H9 (cell line): ENCODE measurements around the gene KLRC3. TPM values are rescaled to one million over a fixed set of nuclear protein-coding genes. Genes with fewer than 3 reads are reported as not detected.
"Not testable (repeated sequence)": the region's sequence is repeated elsewhere in the genome, so short reads cannot be mapped to it uniquely, and the experiment has no call there.

Experiments
- DNase-seq: peaks from one replicate; pipeline ENCODE4 v3.0.0-alpha.2; 2017
- H2AFZ ChIP-seq: one replicate; pipeline ENCODE4 v1.6.1; 2013; ENCODE audit warnings: mild to moderate bottlenecking, low read length, control low read depth, moderate library complexity
- H2AK5ac ChIP-seq: 2 replicates; pipeline ENCODE4 v1.6.1; 2013; ENCODE audit warnings: low read length, control low read depth, mixed read lengths; ENCODE audit not compliant: insufficient read length
- H2BK120ac ChIP-seq: one replicate; pipeline ENCODE4 v1.6.1; 2013; ENCODE audit warnings: low read depth, mild to moderate bottlenecking, low read length, control low read depth, inconsistent platforms; ENCODE audit not compliant: poor library complexity, severe bottlenecking
- H2BK12ac ChIP-seq: 2 replicates; pipeline ENCODE4 v1.6.1; 2013; ENCODE audit warnings: low read length, control low read depth, mixed read lengths, low read depth; ENCODE audit not compliant: insufficient read length
- H2BK15ac ChIP-seq: 2 replicates; pipeline ENCODE4 v1.6.1; 2013; ENCODE audit warnings: low read depth, low read length, control low read depth
- H2BK20ac ChIP-seq: one replicate; pipeline ENCODE4 v1.6.1; 2013; ENCODE audit warnings: low read depth, mild to moderate bottlenecking, low read length, control low read depth, inconsistent platforms; ENCODE audit not compliant: poor library complexity, severe bottlenecking
- H2BK5ac ChIP-seq: 2 replicates; pipeline ENCODE4 v1.6.1; 2013; ENCODE audit warnings: low read length, control low read depth, mixed read lengths; ENCODE audit not compliant: insufficient read length
- H3K14ac ChIP-seq: 2 replicates; pipeline ENCODE4 v1.6.1; 2013; ENCODE audit warnings: low read length, control low read depth; ENCODE audit not compliant: insufficient read depth
- H3K18ac ChIP-seq: 2 replicates; pipeline ENCODE4 v1.6.1; 2013; ENCODE audit warnings: low read depth, mild to moderate bottlenecking, mixed read lengths, low read length, control low read depth; ENCODE audit not compliant: insufficient read length
- H3K23ac ChIP-seq: 2 replicates; pipeline ENCODE4 v1.6.1; 2013; ENCODE audit warnings: low read length, control low read depth, mixed read lengths, low read depth; ENCODE audit not compliant: insufficient read length
- H3K23me2 ChIP-seq: 2 replicates; pipeline ENCODE4 v1.6.1; 2013; ENCODE audit warnings: low read depth, mild to moderate bottlenecking, mixed read lengths, low read length, control low read depth; ENCODE audit not compliant: insufficient read length, poor library complexity, severe bottlenecking
- H3K27ac ChIP-seq: 2 replicates; pipeline ENCODE4 v1.5.1; 2013; ENCODE audit warnings: low read length, control low read depth, mixed read lengths, low read depth; ENCODE audit not compliant: insufficient read length
- H3K27me3 ChIP-seq: 2 replicates; pipeline ENCODE4 v1.6.1; 2013; ENCODE audit warnings: low read length, control low read depth, inconsistent platforms; ENCODE audit not compliant: insufficient read depth
- H3K4ac ChIP-seq: 2 replicates; pipeline ENCODE4 v1.6.1; 2013; ENCODE audit warnings: low read depth, mild to moderate bottlenecking, control low read depth, inconsistent platforms, low read length, moderate library complexity
- H3K4me1 ChIP-seq: 2 replicates; pipeline ENCODE4 v1.6.1; 2013; ENCODE audit warnings: low read length, control low read depth, inconsistent platforms; ENCODE audit not compliant: insufficient read depth
- H3K4me2 ChIP-seq: 2 replicates; pipeline ENCODE4 v1.6.1; 2013; ENCODE audit warnings: low read length, control low read depth, mixed read lengths; ENCODE audit not compliant: insufficient read length, insufficient read depth
- H3K56ac ChIP-seq: 2 replicates; pipeline ENCODE4 v1.6.1; 2013; ENCODE audit warnings: low read depth, mild to moderate bottlenecking, mixed read lengths, low read length, control low read depth; ENCODE audit not compliant: insufficient read length
- H3K79me1 ChIP-seq: 2 replicates; pipeline ENCODE4 v1.6.1; 2013; ENCODE audit warnings: low read depth, mild to moderate bottlenecking, moderate library complexity, low read length, control low read depth, inconsistent platforms; ENCODE audit not compliant: insufficient read depth, poor library complexity, severe bottlenecking
- H3K79me2 ChIP-seq: 2 replicates; pipeline ENCODE4 v1.6.1; 2013; ENCODE audit warnings: low read length, control low read depth, inconsistent platforms; ENCODE audit not compliant: insufficient read depth
- H3K9ac ChIP-seq: 2 replicates; pipeline ENCODE4 v1.6.1; 2013; ENCODE audit warnings: low read length, control low read depth, mixed read lengths; ENCODE audit not compliant: insufficient read length; ENCODE audit errors: extremely low read depth
- H3K9me3 ChIP-seq: one replicate; pipeline ENCODE4 v1.6.1; 2013; ENCODE audit warnings: low read depth, low read length, inconsistent platforms; ENCODE audit not compliant: control insufficient read depth
- H3T11ph ChIP-seq: one replicate; pipeline ENCODE4 v1.6.1; 2013; ENCODE audit warnings: mild to moderate bottlenecking, low read length, control low read depth, inconsistent platforms
- H4K20me1 ChIP-seq: one replicate; pipeline ENCODE4 v1.6.1; 2013; ENCODE audit not compliant: control insufficient read depth, insufficient read length, insufficient read depth
- H4K5ac ChIP-seq: 2 replicates; pipeline ENCODE4 v1.6.1; 2013; ENCODE audit warnings: low read depth, mild to moderate bottlenecking, mixed read lengths, low read length, control low read depth; ENCODE audit not compliant: insufficient read length
- H4K8ac ChIP-seq: replicated peaks from 2 replicates; pipeline ENCODE4 v1.6.1; 2013; ENCODE audit warnings: low read length, control low read depth, mixed read lengths, low read depth; ENCODE audit not compliant: insufficient read length
- H4K91ac ChIP-seq: 2 replicates; pipeline ENCODE4 v1.6.1; 2013; ENCODE audit warnings: low read depth, mild to moderate bottlenecking, moderate library complexity, mixed read lengths, low read length, control low read depth; ENCODE audit not compliant: insufficient read length
- H3K27ac Mint-ChIP-seq, 3 experiments: 2 replicates in 2 of 3; 3 replicates in 1 of 3; pipeline ENCODE4 v1.8.0; 2020 to 2021; ENCODE audit warnings: mixed read lengths in 3 of 3, mild to moderate bottlenecking in 1 of 3, moderate library complexity in 1 of 3
- H3K27me3 Mint-ChIP-seq: 2 replicates; pipeline ENCODE4 v1.8.0; 2021; ENCODE audit warnings: low read depth, mild to moderate bottlenecking, moderate library complexity, mixed read lengths
- H3K36me3 Mint-ChIP-seq, 3 experiments: 2 replicates in 2 of 3; 3 replicates in 1 of 3; pipeline ENCODE4 v1.8.0; 2020 to 2021; ENCODE audit warnings: low read depth in 3 of 3, mixed read lengths in 3 of 3; ENCODE audit not compliant: insufficient read depth in 1 of 3
- H3K4me1 Mint-ChIP-seq, 2 experiments: 2 replicates each; pipeline ENCODE4 v1.8.0; 2020; ENCODE audit warnings: mixed read lengths in 2 of 2
- H3K4me3 Mint-ChIP-seq, 2 experiments: 2 replicates in 1 of 2; 3 replicates in 1 of 2; pipeline ENCODE4 v1.8.0; 2020 to 2021; ENCODE audit warnings: mild to moderate bottlenecking in 2 of 2, mixed read lengths in 2 of 2, moderate library complexity in 1 of 2
- H3K9me3 Mint-ChIP-seq, 2 experiments: 2 replicates in 1 of 2; 3 replicates in 1 of 2; pipeline ENCODE4 v1.8.0; 2020; ENCODE audit warnings: mild to moderate bottlenecking in 2 of 2, mixed read lengths in 2 of 2, moderate library complexity in 1 of 2
- WGBS: extraction: QIAGEN DNeasy Blood & Tissue Kit; methylation state at CpG from one replicate; pipeline ENCODE4 v1.1.7; 2013; ENCODE audit warnings: missing lambda C conversion rate, low lambda C conversion rate, mixed read lengths; ENCODE audit not compliant: insufficient read length; ENCODE audit errors: extremely low coverage; 5-methylcytosine and 5-hydroxymethylcytosine counted together
- total RNA-seq: library from RNA; stranded (reverse); gene quantifications from 2 replicates; pipeline ENCODE4 v1.2.1, GENCODE V29; 2021

The KLRC3 gene
- total RNA-seq, 1 experiment from 2014 or later = not detected

DNA sequence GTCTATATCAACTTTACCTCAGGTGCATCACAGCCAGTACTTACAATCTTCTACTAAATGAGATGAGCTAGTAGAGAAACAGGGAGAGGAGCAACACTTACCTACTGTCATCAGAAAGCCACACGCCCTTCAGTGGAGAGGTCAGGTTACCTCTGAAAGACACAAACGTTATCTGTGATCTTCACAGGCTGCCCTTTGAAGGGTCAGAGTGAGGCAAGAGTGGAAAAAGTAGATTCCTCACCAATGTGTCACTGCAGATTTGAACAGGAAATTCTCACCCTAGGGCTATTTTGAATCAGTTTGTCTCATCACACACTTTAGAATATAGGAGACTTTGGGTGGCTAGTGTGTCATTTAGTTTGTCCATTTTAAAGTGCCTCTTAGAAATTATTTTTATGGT lies 17.2 kb upstream of the KLRC3 start:
- DNase-seq, H3K79me1 ChIP-seq, H2AK5ac ChIP-seq, H2BK12ac ChIP-seq, H2BK120ac ChIP-seq, H3K4me1 ChIP-seq, H2BK5ac ChIP-seq, H3K4ac ChIP-seq, H3K36me3 Mint-ChIP-seq, H2BK20ac ChIP-seq, H4K20me1 ChIP-seq, H2BK15ac ChIP-seq, H3K27me3 ChIP-seq, H3K23ac ChIP-seq, H3K56ac ChIP-seq, H4K8ac ChIP-seq, H3K4me2 ChIP-seq, H3K27ac Mint-ChIP-seq, H3K14ac ChIP-seq, H3T11ph ChIP-seq, H3K27me3 Mint-ChIP-seq, H3K4me1 Mint-ChIP-seq, H3K9me3 ChIP-seq, H3K9ac ChIP-seq, H3K18ac ChIP-seq, H2AFZ ChIP-seq, H4K91ac ChIP-seq, H3K27ac ChIP-seq, H4K5ac ChIP-seq, H3K9me3 Mint-ChIP-seq, H3K4me3 Mint-ChIP-seq, H3K23me2 ChIP-seq, H3K79me2 ChIP-seq: not testable (repeated sequence)
- WGBS = no CpG with 5 or more reads among the region's 2 CpGs

DNA sequence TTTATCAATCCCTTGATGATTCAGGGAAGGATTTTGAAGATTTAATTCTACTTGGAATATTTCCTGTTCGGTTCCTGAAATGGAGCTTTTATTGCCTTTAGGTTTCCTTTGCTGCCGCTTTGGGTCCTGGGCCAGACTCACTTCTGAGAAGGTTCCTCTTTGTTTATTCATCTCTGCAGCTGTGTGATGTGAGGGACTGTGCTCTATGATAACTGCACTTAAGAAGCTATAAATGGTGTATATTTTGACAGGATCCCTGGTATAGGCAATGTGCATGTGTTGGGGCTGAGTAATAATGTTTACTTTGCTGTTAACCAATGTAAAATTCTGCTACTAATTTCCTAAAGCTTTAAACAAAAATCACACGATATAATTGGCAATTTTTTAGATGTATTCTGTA lies 15.4 kb upstream of the KLRC3 start, which contains the start of gene KLRC2:
Gene KLRC2, minus strand, starts transcription at position 195 of the 400 bp plus-strand sequence. Its CDS starts 24 bp downstream, at position 171.
- not testable (repeated sequence) for H3K4me2 ChIP-seq, H3K36me3 Mint-ChIP-seq, H3K4me3 Mint-ChIP-seq, H2BK12ac ChIP-seq, H3K27ac Mint-ChIP-seq, H3K9ac ChIP-seq, H4K91ac ChIP-seq, H3K79me1 ChIP-seq, H4K8ac ChIP-seq, H3K79me2 ChIP-seq, H4K5ac ChIP-seq, H3K27me3 Mint-ChIP-seq, H3K4me1 ChIP-seq, H3K27me3 ChIP-seq, H2BK15ac ChIP-seq, H3K23ac ChIP-seq, DNase-seq, H2AK5ac ChIP-seq, H3K18ac ChIP-seq, H4K20me1 ChIP-seq, H2BK5ac ChIP-seq, H3T11ph ChIP-seq, H3K23me2 ChIP-seq, H3K14ac ChIP-seq, H2AFZ ChIP-seq, H2BK20ac ChIP-seq, H3K9me3 ChIP-seq, H3K9me3 Mint-ChIP-seq, H3K56ac ChIP-seq, H3K4ac ChIP-seq, H3K4me1 Mint-ChIP-seq, H2BK120ac ChIP-seq, H3K27ac ChIP-seq
- no CpG with 5 or more reads among the region's 3 CpGs for WGBS
